ENCODE results near the gene FBXO42.

DNA sequence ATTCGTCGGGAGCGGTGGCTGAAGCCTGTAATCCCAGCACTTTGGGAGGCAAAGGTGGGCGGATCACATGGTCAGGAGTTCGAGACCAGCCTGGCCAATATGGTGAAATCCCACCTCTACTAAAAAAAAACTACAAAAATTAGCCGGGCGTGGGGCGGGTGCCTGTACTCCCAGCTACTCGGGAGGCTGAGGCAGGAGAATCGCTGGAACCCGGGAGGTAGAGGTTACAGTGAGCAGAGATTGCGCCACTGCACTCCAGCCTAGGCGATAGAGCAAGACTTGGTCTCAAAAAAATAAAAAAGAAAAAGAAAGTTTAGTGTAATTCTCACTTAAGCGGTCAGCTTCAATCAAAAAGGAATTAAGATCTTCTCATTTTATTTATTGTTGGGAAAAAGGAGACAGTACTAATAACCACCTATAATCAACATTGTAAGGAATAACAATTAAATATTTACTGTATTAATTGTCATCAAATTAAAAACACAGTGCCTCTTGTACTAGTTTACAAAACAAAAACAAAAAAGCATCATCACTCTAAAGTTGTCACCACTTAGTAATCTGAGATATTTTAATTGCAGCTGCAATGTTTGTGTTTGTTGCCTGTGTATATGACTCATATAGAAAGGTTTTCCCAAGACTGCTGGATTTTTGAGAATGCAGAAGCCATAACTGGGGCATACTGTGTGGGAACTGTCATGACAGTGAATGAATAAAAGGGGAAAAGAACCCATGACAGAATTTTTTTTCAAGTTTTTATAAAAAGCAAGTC, 3.7 kb downstream of the FBXO42 start:
- no peak for TF ChIP-seq EP300 (IDR thresholded peaks at IDR 0.05)
- TF ChIP-seq, protein P1, sequence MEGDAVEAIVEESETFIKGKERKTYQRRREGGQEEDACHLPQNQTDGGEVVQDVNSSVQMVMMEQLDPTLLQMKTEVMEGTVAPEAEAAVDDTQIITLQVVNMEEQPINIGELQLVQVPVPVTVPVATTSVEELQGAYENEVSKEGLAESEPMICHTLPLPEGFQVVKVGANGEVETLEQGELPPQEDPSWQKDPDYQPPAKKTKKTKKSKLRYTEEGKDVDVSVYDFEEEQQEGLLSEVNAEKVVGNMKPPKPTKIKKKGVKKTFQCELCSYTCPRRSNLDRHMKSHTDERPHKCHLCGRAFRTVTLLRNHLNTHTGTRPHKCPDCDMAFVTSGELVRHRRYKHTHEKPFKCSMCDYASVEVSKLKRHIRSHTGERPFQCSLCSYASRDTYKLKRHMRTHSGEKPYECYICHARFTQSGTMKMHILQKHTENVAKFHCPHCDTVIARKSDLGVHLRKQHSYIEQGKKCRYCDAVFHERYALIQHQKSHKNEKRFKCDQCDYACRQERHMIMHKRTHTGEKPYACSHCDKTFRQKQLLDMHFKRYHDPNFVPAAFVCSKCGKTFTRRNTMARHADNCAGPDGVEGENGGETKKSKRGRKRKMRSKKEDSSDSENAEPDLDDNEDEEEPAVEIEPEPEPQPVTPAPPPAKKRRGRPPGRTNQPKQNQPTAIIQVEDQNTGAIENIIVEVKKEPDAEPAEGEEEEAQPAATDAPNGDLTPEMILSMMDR (IDR thresholded peaks at IDR 0.05), result no peak
- no peak for TF ChIP-seq POLR2A (IDR thresholded peaks at IDR 0.05)

All from stomach (tissue), 4 donors.